LNCaP clone FGC (cell line): ENCODE measurements around the gene RAPGEF5.

Source experiments
- DNase-seq: peaks from one replicate; pipeline ENCODE4 v3.0.0-alpha.2; 2011; ENCODE audit warnings: low read depth
- H3K4me3 ChIP-seq: 2 replicates; pipeline ENCODE4 v1.5.1; 2011; ENCODE audit warnings: mild to moderate bottlenecking, low read depth, low read length, control low read depth
- TF ChIP-seq, protein P1 (sequence below): IDR thresholded peaks from 2 replicates; pipeline ENCODE4 v1.5.1; 2012; ENCODE audit warnings: mild to moderate bottlenecking; ENCODE audit not compliant: control insufficient read depth, insufficient read depth; ENCODE audit errors: extremely low read depth

The RAPGEF5 gene

GRCh38 chr7:22318376-22318775 is 38.6 kb downstream of the RAPGEF5 start:
- H3K4me3 ChIP-seq, result no peak overlapping the region
- TF ChIP-seq, protein P1, sequence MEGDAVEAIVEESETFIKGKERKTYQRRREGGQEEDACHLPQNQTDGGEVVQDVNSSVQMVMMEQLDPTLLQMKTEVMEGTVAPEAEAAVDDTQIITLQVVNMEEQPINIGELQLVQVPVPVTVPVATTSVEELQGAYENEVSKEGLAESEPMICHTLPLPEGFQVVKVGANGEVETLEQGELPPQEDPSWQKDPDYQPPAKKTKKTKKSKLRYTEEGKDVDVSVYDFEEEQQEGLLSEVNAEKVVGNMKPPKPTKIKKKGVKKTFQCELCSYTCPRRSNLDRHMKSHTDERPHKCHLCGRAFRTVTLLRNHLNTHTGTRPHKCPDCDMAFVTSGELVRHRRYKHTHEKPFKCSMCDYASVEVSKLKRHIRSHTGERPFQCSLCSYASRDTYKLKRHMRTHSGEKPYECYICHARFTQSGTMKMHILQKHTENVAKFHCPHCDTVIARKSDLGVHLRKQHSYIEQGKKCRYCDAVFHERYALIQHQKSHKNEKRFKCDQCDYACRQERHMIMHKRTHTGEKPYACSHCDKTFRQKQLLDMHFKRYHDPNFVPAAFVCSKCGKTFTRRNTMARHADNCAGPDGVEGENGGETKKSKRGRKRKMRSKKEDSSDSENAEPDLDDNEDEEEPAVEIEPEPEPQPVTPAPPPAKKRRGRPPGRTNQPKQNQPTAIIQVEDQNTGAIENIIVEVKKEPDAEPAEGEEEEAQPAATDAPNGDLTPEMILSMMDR, result no peak
- DNase-seq, result no peak

DNA sequence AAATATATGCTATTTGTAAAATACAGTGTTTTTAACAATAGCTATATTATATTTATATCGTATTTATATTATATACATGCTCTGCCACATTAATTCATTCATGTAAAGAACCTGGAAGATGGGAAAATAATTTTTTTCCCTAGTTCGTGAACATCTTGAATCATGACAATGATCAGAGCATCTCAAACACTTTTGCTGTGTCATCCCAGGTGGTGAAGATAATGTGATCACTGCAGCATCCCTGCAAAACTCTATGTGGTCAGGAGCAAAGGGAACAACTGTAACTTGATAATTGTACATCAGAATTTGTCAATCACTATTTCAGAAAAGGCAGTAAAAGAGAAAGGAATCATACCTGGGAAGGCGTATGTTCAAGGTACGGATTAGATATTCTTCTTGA is 39.3 kb downstream of the RAPGEF5 start:
- DNase-seq, result no peak
- H3K4me3 ChIP-seq, result no peak overlapping the region
- TF ChIP-seq, protein P1, result no peak

GRCh38 chr7:22316914-22317313 is 40.0 kb downstream of the RAPGEF5 start:
- DNase-seq, result no peak
- TF ChIP-seq, protein P1, result no peak
- no peak overlapping the region for H3K4me3 ChIP-seq

- H3K4me3 ChIP-seq, result no peak overlapping the region
- TF ChIP-seq, protein P1, result no peak
- no peak for DNase-seq
Observed at GRCh38 chr7:22307816-22308215, 49.1 kb downstream of the RAPGEF5 start.

DNA sequence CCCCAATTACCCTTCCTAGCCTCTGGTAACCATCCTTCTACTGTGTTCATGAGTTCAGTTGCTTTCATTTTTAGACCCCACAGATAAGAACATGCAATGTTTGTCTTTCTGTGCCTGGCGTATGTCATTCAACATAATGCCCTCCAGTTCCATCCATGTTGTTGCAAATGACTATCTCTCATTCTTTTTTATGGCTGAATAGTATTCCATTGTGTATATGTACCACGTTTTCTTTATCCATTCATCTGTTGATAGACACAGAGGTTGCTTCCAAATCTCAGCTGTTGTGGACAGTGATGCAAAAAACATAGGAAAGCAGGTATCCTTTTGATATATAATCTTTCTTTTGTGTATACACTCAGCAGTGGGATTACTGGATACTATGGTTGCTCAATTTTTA is 51.2 kb downstream of the RAPGEF5 start:
- no peak overlapping the region for H3K4me3 ChIP-seq
- TF ChIP-seq, protein P1, result no peak
- DNase-seq, result no peak

DNA sequence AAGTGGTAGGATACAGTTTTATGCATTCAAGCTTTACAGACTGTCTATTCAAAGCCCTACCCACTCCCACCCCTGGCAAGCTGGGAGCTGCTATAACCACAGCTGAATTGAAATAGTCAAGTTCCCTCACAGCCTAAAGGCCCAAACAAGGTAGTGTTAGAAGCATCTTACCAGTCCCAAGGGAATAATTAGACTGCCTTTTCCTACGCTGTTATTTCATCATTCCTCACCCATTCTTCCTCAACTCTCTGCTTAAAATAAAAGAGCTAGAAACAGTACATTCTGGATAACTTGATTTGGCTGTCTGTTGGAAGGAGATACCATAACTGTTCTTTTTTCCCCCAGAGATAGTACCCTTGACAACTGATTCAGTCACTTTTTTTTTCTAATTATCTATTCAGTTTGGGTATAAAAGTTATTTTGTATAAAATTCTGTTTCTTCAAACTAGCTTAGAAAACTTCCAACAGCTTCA is 54.0 kb downstream of the RAPGEF5 start:
- H3K4me3 ChIP-seq, result no peak overlapping the region
- no peak for DNase-seq
- TF ChIP-seq, protein P1, result no peak

- TF ChIP-seq, protein P1, result no peak
- no peak for DNase-seq
- no peak overlapping the region for H3K4me3 ChIP-seq
Observed at GRCh38 chr7:22302193-22302592, 54.8 kb downstream of the RAPGEF5 start.
